PFSK-1 (cell line): ENCODE data around the gene CLIP1.

Experiments
- FOXP2 ChIP-seq: optimal IDR thresholded peaks from 2 replicates; pipeline ENCODE3; 2011; ENCODE audit warnings: borderline replicate concordance, control low read depth, inconsistent platforms; ENCODE audit not compliant: insufficient read depth; ENCODE audit errors: extremely low read length, extremely low read depth
- POLR2AphosphoS5 ChIP-seq: IDR thresholded peaks from 2 replicates; pipeline ENCODE4 v1.6.1; 2012; ENCODE audit warnings: low read depth, mild to moderate bottlenecking, control low read depth, low read length, moderate library complexity
- REST ChIP-seq, 2 experiments: IDR thresholded peaks; 2 replicates each; pipeline versions ENCODE4 v1.6.1 to v1.8.0; 2011 to 2012; ENCODE audit warnings: low read depth in 2 of 2, low read length in 2 of 2, control low read depth in 1 of 2, inconsistent platforms in 1 of 2, mild to moderate bottlenecking in 1 of 2, moderate library complexity in 1 of 2; ENCODE audit not compliant: insufficient read depth in 1 of 2
- SIN3A ChIP-seq: IDR thresholded peaks from 2 replicates; pipeline ENCODE4 v1.6.1; 2012; ENCODE audit warnings: mild to moderate bottlenecking, low read length, moderate library complexity, borderline replicate concordance; ENCODE audit not compliant: insufficient read depth
- TAF1 ChIP-seq: IDR thresholded peaks from 2 replicates; pipeline ENCODE4 v1.6.1; 2012; ENCODE audit warnings: low read length, control low read depth, borderline replicate concordance; ENCODE audit not compliant: insufficient read depth

CLIP1 gene

GRCh38 chr12:122345042-122345441 lies 77.4 kb downstream of the CLIP1 start:
- TF ChIP-seq TAF1: no peak

DNA sequence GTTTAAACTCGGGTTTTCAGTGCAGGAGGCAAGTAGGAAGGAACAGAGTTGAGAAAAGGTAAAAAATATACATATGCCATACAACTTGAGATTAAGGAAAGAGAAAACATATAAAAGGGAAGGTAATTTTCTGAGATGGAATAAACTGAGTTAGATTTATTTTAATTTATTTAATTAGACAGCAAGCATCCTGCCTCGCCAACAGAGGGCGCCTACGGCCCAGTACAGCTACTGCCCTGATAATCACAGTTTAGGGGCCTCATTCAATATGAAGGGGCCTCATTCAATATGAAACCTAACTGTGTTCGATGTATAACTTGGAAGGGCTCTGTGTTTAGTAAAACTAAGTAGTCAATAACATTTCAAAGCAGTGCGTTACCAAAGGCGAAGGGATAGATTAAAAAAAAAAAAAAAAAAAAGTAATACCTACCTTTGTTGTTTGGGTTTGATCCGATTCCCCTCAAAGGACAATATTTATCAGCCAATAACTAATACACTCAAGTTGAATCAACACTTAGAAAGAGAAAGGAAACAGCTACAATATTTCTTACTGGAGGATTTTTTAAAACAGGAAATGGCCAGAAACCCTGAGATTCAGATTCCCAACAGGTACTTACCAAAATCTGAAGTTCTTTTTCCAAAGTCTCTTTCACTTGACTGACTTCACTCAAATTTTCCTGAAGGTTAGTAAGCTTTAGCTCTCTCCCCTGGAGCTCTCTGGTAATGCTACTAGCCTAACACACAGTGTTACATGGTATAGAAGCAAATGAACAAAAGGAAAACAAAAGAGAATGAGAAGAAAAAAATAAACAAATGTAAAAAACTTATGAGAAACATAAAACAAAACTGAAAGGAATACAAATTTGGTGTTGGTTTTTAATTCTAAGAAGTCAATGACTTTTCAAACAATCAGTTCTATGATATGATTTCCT lies 86.2 kb downstream of the CLIP1 start:
- TF ChIP-seq POLR2AphosphoS5 (no peak), SIN3A (no peak), REST (IDR thresholded peaks at IDR 0.05; ENCODE audit: insufficient read depth in 1 of 2, low read depth in 2 of 2, low read length in 2 of 2) (no peak), TAF1 (no peak), FOXP2 (no peak)

- TF ChIP-seq SIN3A (no peak), REST (IDR thresholded peaks at IDR 0.05; ENCODE audit: insufficient read depth in 1 of 2, low read depth in 2 of 2, low read length in 2 of 2) (no peak), POLR2AphosphoS5 (no peak), TAF1 (no peak), FOXP2 (no peak)
Observed at GRCh38 chr12:122333142-122334087, 89.1 kb downstream of the CLIP1 start.

GRCh38 chr12:122327494-122328385 lies 94.7 kb downstream of the CLIP1 start:
- no peak for TF ChIP-seq TAF1
- TF ChIP-seq POLR2AphosphoS5: no peak
- TF ChIP-seq REST (IDR thresholded peaks at IDR 0.05; ENCODE audit: insufficient read depth in 1 of 2, low read depth in 2 of 2, low read length in 2 of 2): no peak
- no peak for TF ChIP-seq SIN3A
- TF ChIP-seq FOXP2: no peak

GRCh38 chr12:122327014-122327413 lies 95.5 kb downstream of the CLIP1 start:
- TF ChIP-seq REST (IDR thresholded peaks at IDR 0.05; ENCODE audit: insufficient read depth in 1 of 2, low read depth in 2 of 2, low read length in 2 of 2): no peak
- no peak for TF ChIP-seq SIN3A
- TF ChIP-seq TAF1: no peak
- TF ChIP-seq POLR2AphosphoS5: no peak
- TF ChIP-seq FOXP2: no peak
